K562 (cell line): ENCODE results near the gene LPCAT3. TPM values are rescaled to one million over a fixed set of nuclear protein-coding genes. Genes with fewer than 3 reads are reported as not detected.

ENCODE experiments used
- ATF1 ChIP-seq, 2 experiments: fragments of 450-650 bp in 1 of 2; IDR thresholded peaks; 2 replicates each; pipeline ENCODE4 v1.6.1; 2016; ENCODE audit warnings: missing compliant biosample characterization in 1 of 2, missing genetic modification characterization in 1 of 2
- E2F4 ChIP-seq: sonication (generic); formaldehyde crosslinking; IDR thresholded peaks from 2 replicates; pipeline ENCODE4 v1.8.0; 2022; ENCODE audit warnings: mild to moderate bottlenecking, low read depth, missing genetic modification reagents
- HDAC1 ChIP-seq, 2 experiments: fragments of 450-650 bp; IDR thresholded peaks; 2 replicates each; pipeline ENCODE4 v1.6.1; 2016 to 2017; ENCODE audit warnings: inconsistent platforms in 1 of 2, mild to moderate bottlenecking in 1 of 2, moderate library complexity in 1 of 2
- HNRNPH1 ChIP-seq: fragments of 200-400 bp; formaldehyde crosslinking; optimal IDR thresholded peaks from 2 replicates; pipeline ENCODE3; 2017; ENCODE audit warnings: low read depth, mild to moderate bottlenecking, low read length, moderate library complexity
- MAZ ChIP-seq, 2 experiments: fragments of 450-650 bp in 1 of 2; sonication (generic) in 1 of 2; formaldehyde crosslinking; IDR thresholded peaks in 1 of 2; conservative IDR thresholded peaks in 1 of 2; 2 replicates each; pipeline versions ENCODE4 v1.4.0 to v1.5.0; 2020; ENCODE audit warnings: mild to moderate bottlenecking in 1 of 2, missing genetic modification reagents in 1 of 2
- NUFIP1 ChIP-seq: fragments of 450-650 bp; IDR thresholded peaks from 2 replicates; pipeline ENCODE4 v1.6.1; 2018; ENCODE audit not compliant: partially characterized antibody
- OTX1 ChIP-seq: fragments of 450-650 bp; formaldehyde crosslinking; IDR thresholded peaks from 2 replicates; pipeline ENCODE4 v1.4.0; 2022; ENCODE audit warnings: mild to moderate bottlenecking
- PCBP2 ChIP-seq: fragments of 200-400 bp; formaldehyde crosslinking; IDR thresholded peaks from 2 replicates; pipeline ENCODE4 v1.6.1; 2018; ENCODE audit warnings: low read length, low read depth, mild to moderate bottlenecking, moderate library complexity; ENCODE audit not compliant: poor library complexity, severe bottlenecking
- RBM17 ChIP-seq: fragments of 200-400 bp; formaldehyde crosslinking; IDR thresholded peaks from 2 replicates; pipeline ENCODE4 v1.6.1; 2017; ENCODE audit warnings: low read depth, mild to moderate bottlenecking, low read length, borderline replicate concordance
- SOX6 ChIP-seq: fragments of 450-650 bp; IDR thresholded peaks from 2 replicates; pipeline ENCODE4 v1.6.1; 2014; ENCODE audit warnings: mild to moderate bottlenecking
- SP1 ChIP-seq: sonication (generic); formaldehyde crosslinking; IDR thresholded peaks from 2 replicates; pipeline ENCODE4 v1.8.1; 2022; ENCODE audit warnings: mild to moderate bottlenecking, missing genetic modification reagents
- TAF15 ChIP-seq: fragments of 200-400 bp; formaldehyde crosslinking; IDR thresholded peaks from 2 replicates; pipeline ENCODE4 v1.6.1; 2017; ENCODE audit warnings: mild to moderate bottlenecking, low read depth, low read length, moderate library complexity
- USF1 ChIP-seq: sonication (generic); formaldehyde crosslinking; IDR thresholded peaks from 2 replicates; pipeline ENCODE4 v1.9.0; 2022; ENCODE audit warnings: mild to moderate bottlenecking, missing genetic modification reagents
- ZNF140 ChIP-seq: fragments of 250-450 bp; sonication (Bioruptor Pico); IDR thresholded peaks from 2 replicates; pipeline ENCODE4 v1.8.0; 2021; ENCODE audit warnings: moderate library complexity, mild to moderate bottlenecking, inconsistent platforms
- ZNF239 ChIP-seq: fragments of 250-450 bp; sonication (Bioruptor Pico); IDR thresholded peaks from 2 replicates; pipeline ENCODE4 v1.4.0; 2020; ENCODE audit warnings: mild to moderate bottlenecking
- ZNF263 ChIP-seq: sonication (generic); formaldehyde crosslinking; IDR thresholded peaks from 2 replicates; pipeline ENCODE4 v1.8.0; 2022; ENCODE audit warnings: mild to moderate bottlenecking, missing genetic modification reagents, borderline replicate concordance
- ZNF398 ChIP-seq: fragments of 250-450 bp; sonication (Bioruptor Pico); IDR thresholded peaks from 2 replicates; pipeline ENCODE4 v1.8.0; 2021; ENCODE audit warnings: moderate library complexity, mild to moderate bottlenecking, inconsistent platforms
- ZNF449 ChIP-seq: fragments of 250-450 bp; sonication (Bioruptor Pico); IDR thresholded peaks from 2 replicates; pipeline ENCODE4 v1.8.0; 2022; ENCODE audit warnings: moderate library complexity, mild to moderate bottlenecking, inconsistent platforms
- ZNF584 ChIP-seq: fragments of 200-800 bp; sonication (Bioruptor generic); IDR thresholded peaks from 2 replicates; pipeline ENCODE4 v1.6.1; 2016; ENCODE audit warnings: low read depth, mild to moderate bottlenecking, missing genetic modification characterization, missing compliant biosample characterization
- ZNF740 ChIP-seq, 3 experiments: fragments of 200-800 bp in 1 of 3; sonication (Bioruptor generic) in 1 of 3; sonication (generic) in 1 of 3; formaldehyde crosslinking in 1 of 3; IDR thresholded peaks; 2 replicates each; pipeline versions ENCODE4 v1.6.1 to v1.8.0; 2016 to 2022; ENCODE audit warnings: mild to moderate bottlenecking in 2 of 3, missing compliant biosample characterization in 2 of 3, missing genetic modification characterization in 2 of 3, missing genetic modification reagents in 1 of 3
- polyA plus RNA-seq, 8 experiments: library from polyadenylated mRNA; depleted of rRNA in 4 of 8; stranded (reverse) in 5 of 8; unstranded in 3 of 8; fragments of >200 nt; fragmentation: Nextera tagmentation in 2 of 8; fragmentation: Illumina TruSeq in 1 of 8; extraction: Ambion mirVana in 2 of 8; extraction: Trizol in 1 of 8; gene quantifications; 2 replicates each; pipeline versions ENCODE4 v1.2.1 to v1.2.3, GENCODE V29; 2011 to 2014; ENCODE audit warnings: inconsistent platforms in 1 of 8, missing spikeins in 1 of 8
- total RNA-seq, 7 experiments: library from RNA; depleted of rRNA in 6 of 7; stranded (reverse); fragments of >200 nt in 6 of 7; fragmentation: Illumina TruSeq in 2 of 7; extraction: Trizol in 2 of 7; gene quantifications; 2 replicates each; pipeline versions ENCODE4 v1.2.1 to v1.2.3, GENCODE V29; 2011 to 2021; ENCODE audit warnings: low replicate concordance in 1 of 7

LPCAT3 gene
- total and polyA plus RNA-seq, 9 of the 15 experiments (the other 6 are each of a cell fraction or from before 2014, with no cell fraction given): 4.9 to 52.5 (median 25.3) TPM

GRCh38 chr12:7058163-7058845, 40.0 kb upstream of the LPCAT3 start (continued):
- TF ChIP-seq ZNF449 (CRISPR knock-in tag): peak; percentile 94
- TF ChIP-seq PCBP2: no peak
- 0 out of 2 replicates have a peak, but pooled peaks have one; percentile 28 for TF ChIP-seq OTX1 (CRISPR knock-in tag)
- peak; percentile 81 for TF ChIP-seq SOX6
- no peak for TF ChIP-seq ATF1 (CRISPR knock-in tag; IDR thresholded peaks at IDR 0.05)
- TF ChIP-seq ATF1 (tag; IDR thresholded peaks at IDR 0.05): peak; percentile 18; the same call in 1 of the 2 replicates
- no peak for TF ChIP-seq SP1 (CRISPR knock-in tag)
- TF ChIP-seq TAF15: no peak
- no peak for TF ChIP-seq ZNF263
- TF ChIP-seq MAZ (CRISPR knock-in tag; conservative IDR thresholded peaks at IDR 0.05 in 1 of 2, IDR thresholded peaks at IDR 0.05 in 1 of 2): peak in 1 of 2 experiments; percentile 67; a peak in 1 of 4 replicates
- peak; percentile 76; the same call in 1 of the 2 replicates for TF ChIP-seq ZNF584
- TF ChIP-seq ZNF740 (CRISPR knock-in tag; IDR thresholded peaks at IDR 0.05): no peak
- peak in 1 of 2 experiments; percentile 85; a peak in 2 of 4 replicates for TF ChIP-seq ZNF740 (tag; IDR thresholded peaks at IDR 0.05)
- no peak for TF ChIP-seq RBM17
- no peak for TF ChIP-seq HDAC1 (IDR thresholded peaks at IDR 0.05)
- TF ChIP-seq E2F4: no peak
- TF ChIP-seq ZNF398 (CRISPR knock-in tag): no peak
- no peak for TF ChIP-seq USF1 (CRISPR knock-in tag)
- TF ChIP-seq ZNF239: peak; percentile 84
- TF ChIP-seq HNRNPH1: no peak
- no peak for TF ChIP-seq ZNF140
- TF ChIP-seq NUFIP1: no peak
